HCEC 1CT (cell line): ENCODE data around the gene TAS2R50.
"Not testable (repeated sequence)": the region's sequence is repeated elsewhere in the genome, so short reads cannot be mapped to it uniquely, and the experiment has no call there.

Experiments
- DNase-seq: peaks from one replicate; pipeline ENCODE4 v3.0.0-alpha.2; 2017

TAS2R50 gene

GRCh38 chr12:10986812-10987211 is at the start of gene TAS2R50:
Gene TAS2R50, minus strand, starts transcription at chr12:10986912. Its CDS starts 52 bp downstream, at chr12:10986860.
- no peak for DNase-seq

GRCh38 chr12:11033959-11034358 is 47.2 kb upstream of the TAS2R50 start:
- DNase-seq = not testable (repeated sequence)

- no peak for DNase-seq
Observed at GRCh38 chr12:11031307-11031706, 44.6 kb upstream of the TAS2R50 start, which contains the start of gene TAS2R31. Gene TAS2R31, minus strand, starts transcription at chr12:11031407. Its CDS starts 72 bp downstream, at chr12:11031335.

GRCh38 chr12:11026118-11026517 is 39.4 kb upstream of the TAS2R50 start:
- DNase-seq = no peak

- no peak for DNase-seq
Observed at GRCh38 chr12:11023387-11023786, 36.7 kb upstream of the TAS2R50 start.

- DNase-seq = no peak
Observed at GRCh38 chr12:11022520-11022919, 35.8 kb upstream of the TAS2R50 start, which contains the start of gene TAS2R19. Gene TAS2R19, minus strand, starts transcription at chr12:11022620. Its CDS starts 49 bp downstream, at chr12:11022571.

GRCh38 chr12:11016937-11017336 is 30.2 kb upstream of the TAS2R50 start:
- no peak for DNase-seq

- no peak for DNase-seq
Observed at GRCh38 chr12:11015775-11016430, 29.2 kb upstream of the TAS2R50 start.

- no peak for DNase-seq
Observed at GRCh38 chr12:11014234-11014633, 27.5 kb upstream of the TAS2R50 start.

GRCh38 chr12:11007608-11008007 is 20.9 kb upstream of the TAS2R50 start:
- DNase-seq = no peak

- DNase-seq = no peak
Observed at GRCh38 chr12:10998204-10998603, 11.5 kb upstream of the TAS2R50 start, which contains the start of gene TAS2R20. Gene TAS2R20, minus strand, starts transcription at chr12:10998304. Its CDS starts 429 bp downstream, at chr12:10997875.

- no peak for DNase-seq
Observed at GRCh38 chr12:10994307-10994706, 7.6 kb upstream of the TAS2R50 start.

GRCh38 chr12:10989107-10989506 is 2.4 kb upstream of the TAS2R50 start:
- DNase-seq = no peak

GRCh38 chr12:10982244-10982643 is 4.5 kb downstream of the TAS2R50 start:
- DNase-seq = no peak

- no peak for DNase-seq
Observed at GRCh38 chr12:10974965-10975364, 11.7 kb downstream of the TAS2R50 start.

- peak; percentile 4 for DNase-seq
Observed at GRCh38 chr12:10968765-10969456, 17.8 kb downstream of the TAS2R50 start.

GRCh38 chr12:10967409-10967808 is 19.3 kb downstream of the TAS2R50 start:
- peak; percentile 68 for DNase-seq

GRCh38 chr12:10966314-10966713 is 20.4 kb downstream of the TAS2R50 start:
- DNase-seq = no peak

GRCh38 chr12:10965476-10965875 is 21.2 kb downstream of the TAS2R50 start:
- no peak for DNase-seq

GRCh38 chr12:10960211-10960610 is 26.5 kb downstream of the TAS2R50 start:
- no peak for DNase-seq

- no peak for DNase-seq
Observed at GRCh38 chr12:10959804-10960203, 26.9 kb downstream of the TAS2R50 start.

- DNase-seq = no peak
Observed at GRCh38 chr12:10957741-10958140, 29.0 kb downstream of the TAS2R50 start.

GRCh38 chr12:10956085-10956484 is 30.6 kb downstream of the TAS2R50 start:
- no peak for DNase-seq

- no peak for DNase-seq
Observed at GRCh38 chr12:10952645-10953044, 34.1 kb downstream of the TAS2R50 start.
